Measurements from ENCODE around the gene TBC1D14. TPM values are rescaled to one million over a fixed set of nuclear protein-coding genes. Genes with fewer than 3 reads are reported as not detected.

The TBC1D14 gene
- total RNA-seq, 2 experiments from 2014 or later = 38.4 to 44.1 TPM

DNA sequence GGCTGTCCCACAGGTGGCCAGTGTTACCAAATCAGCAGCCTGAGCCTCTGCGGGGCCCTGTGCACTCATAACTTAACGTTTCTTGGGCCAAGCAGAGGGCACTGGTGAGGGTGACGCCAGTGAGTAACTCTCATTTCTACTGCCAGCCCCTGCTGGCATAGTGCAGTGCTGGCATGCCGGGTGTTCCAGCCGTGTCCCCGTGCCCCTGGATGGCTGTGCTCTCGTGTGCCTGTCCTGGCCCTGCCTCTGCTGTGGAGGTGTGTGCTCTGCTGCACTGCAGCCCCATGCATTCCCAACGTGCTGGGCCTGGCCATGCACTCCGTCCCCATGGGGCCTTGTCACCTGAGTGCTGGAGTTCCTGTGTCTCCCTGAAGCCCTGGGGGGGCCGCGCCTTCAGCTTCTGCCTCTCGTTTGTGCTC, 14.7 kb downstream of the TBC1D14 start:
- intact Hi-C loops (cut with micrococcal nuclease; ENCODE audit: unreplicated experiment) = no loop called here
- H3K4me1 ChIP-seq (ENCODE audit: insufficient read depth, low read length, poor library complexity, severe bottlenecking) = no peaks in the 10 kb centered on the region
- ChIA-PET POLR2A (no interaction called here), CTCF (ENCODE audit: unreplicated experiment) (interaction anchor here (0.6 kb wide), 1 partner anchor 41 kb away, joined by 4 read pairs; no protein-coding TSS in a partner anchor)
- H3K4me2 ChIP-seq (ENCODE audit: low read length) = no peak overlapping the region
- H2AFZ ChIP-seq (ENCODE audit: low read length) = no peak overlapping the region
- no peaks in the 10 kb centered on the region for H3K79me2 ChIP-seq (ENCODE audit: insufficient read depth, low read depth, low read length)
- H3K9me2 ChIP-seq (ENCODE audit: insufficient read depth, low read length) = no peaks in the 10 kb centered on the region
- peaks cover 25% of the 10 kb centered on the region; the same call in 1 of the 2 replicates for H3K36me3 ChIP-seq (ENCODE audit: insufficient read depth, low read length)
- TF ChIP-seq EZH2phosphoT487 (IDR thresholded peaks at IDR 0.05; ENCODE audit: borderline replicate concordance, low read depth, low read length) (no peak), CTCF (conservative IDR thresholded peaks at IDR 0.05; ENCODE audit: low read length) (no peak)
- H4K20me1 ChIP-seq (ENCODE audit: insufficient read depth, low read length) = no peaks in the 10 kb centered on the region
- no peaks in the 10 kb centered on the region for H3K9me3 ChIP-seq (ENCODE audit: low read length)
- no peak for DNase-seq (ENCODE audit: low spot score)
- BruUV-seq (replicated peaks) = no TSS peak
- H3K27ac ChIP-seq (ENCODE audit: low read depth, low read length, poor library complexity, severe bottlenecking) = no peak overlapping the region
- H3K4me3 ChIP-seq (ENCODE audit: low read depth, low read length, poor library complexity, severe bottlenecking) = no peak overlapping the region

DNA sequence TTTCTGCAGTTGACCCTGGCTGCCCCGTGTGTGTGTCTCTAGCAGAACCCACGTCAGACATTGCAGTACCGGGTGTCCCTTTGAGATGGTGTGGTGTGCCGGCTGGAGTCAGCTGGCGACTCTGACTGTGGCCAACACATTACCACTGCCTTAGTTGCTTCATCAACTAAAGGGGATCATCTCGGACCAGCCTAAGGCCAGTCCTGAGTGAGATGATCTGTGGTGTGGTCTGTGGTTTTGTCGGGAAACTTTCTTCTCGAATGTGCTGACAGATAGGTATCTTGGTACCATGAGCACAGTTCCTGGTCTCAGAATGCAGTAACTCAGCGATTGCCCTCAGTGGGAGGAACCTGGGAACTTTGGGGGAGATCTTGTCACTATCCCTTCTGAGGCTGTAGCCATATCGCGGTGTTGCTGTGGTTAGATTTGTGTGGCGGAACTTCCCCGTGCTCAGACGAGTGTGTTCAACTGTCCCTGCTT, 15.8 kb downstream of the TBC1D14 start:
- H3K27ac ChIP-seq (ENCODE audit: low read depth, low read length, poor library complexity, severe bottlenecking) = no peak overlapping the region
- intact Hi-C loops (cut with micrococcal nuclease; ENCODE audit: unreplicated experiment) = no loop called here
- ChIA-PET POLR2A (no interaction called here), CTCF (ENCODE audit: unreplicated experiment) (no interaction called here)
- H3K4me3 ChIP-seq (ENCODE audit: low read depth, low read length, poor library complexity, severe bottlenecking) = no peak overlapping the region
- H4K20me1 ChIP-seq (ENCODE audit: insufficient read depth, low read length) = no peaks in the 10 kb centered on the region
- no peaks in the 10 kb centered on the region for H3K9me2 ChIP-seq (ENCODE audit: insufficient read depth, low read length)
- no TSS peak for BruUV-seq (replicated peaks)
- H3K79me2 ChIP-seq (ENCODE audit: insufficient read depth, low read depth, low read length) = no peaks in the 10 kb centered on the region
- no peak for DNase-seq (ENCODE audit: low spot score)
- H2AFZ ChIP-seq (ENCODE audit: low read length) = no peak overlapping the region
- no peaks in the 10 kb centered on the region for H3K9me3 ChIP-seq (ENCODE audit: low read length)
- TF ChIP-seq EZH2phosphoT487 (IDR thresholded peaks at IDR 0.05; ENCODE audit: borderline replicate concordance, low read depth, low read length) (no peak), CTCF (conservative IDR thresholded peaks at IDR 0.05; ENCODE audit: low read length) (no peak)
- H3K4me1 ChIP-seq (ENCODE audit: insufficient read depth, low read length, poor library complexity, severe bottlenecking) = no peaks in the 10 kb centered on the region
- no peak overlapping the region for H3K4me2 ChIP-seq (ENCODE audit: low read length)
- H3K36me3 ChIP-seq (ENCODE audit: insufficient read depth, low read length) = peaks cover 25% of the 10 kb centered on the region; the same call in 1 of the 2 replicates

DNA sequence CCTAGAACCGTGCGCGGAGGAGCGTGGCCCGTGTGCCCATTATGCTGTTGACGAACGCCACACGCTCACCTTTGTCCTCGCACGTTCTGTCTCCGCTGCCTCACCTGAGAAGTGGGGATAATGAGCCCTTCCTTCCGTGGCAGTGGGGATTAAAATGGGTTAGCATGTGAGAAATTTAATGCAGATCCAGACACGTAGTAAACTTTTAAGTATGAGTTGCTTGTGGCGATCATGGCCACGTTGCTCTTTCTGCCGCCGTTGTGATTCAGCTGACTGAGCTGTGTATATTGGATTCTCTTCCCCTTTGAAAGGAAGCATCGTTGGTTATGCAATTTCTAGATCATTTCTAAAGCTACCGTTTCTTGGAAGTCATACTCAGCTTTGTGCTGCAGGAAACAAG, 16.5 kb downstream of the TBC1D14 start:
- Histone ChIP-seq H3K79me2 (ENCODE audit: insufficient read depth, low read depth, low read length) (no peaks in the 10 kb centered on the region), H3K4me1 (ENCODE audit: insufficient read depth, low read length, poor library complexity, severe bottlenecking) (no peaks in the 10 kb centered on the region), H3K4me2 (ENCODE audit: low read length) (no peak overlapping the region), H3K9me2 (ENCODE audit: insufficient read depth, low read length) (no peaks in the 10 kb centered on the region), H3K4me3 (ENCODE audit: low read depth, low read length, poor library complexity, severe bottlenecking) (no peak overlapping the region), H4K20me1 (ENCODE audit: insufficient read depth, low read length) (no peaks in the 10 kb centered on the region), H2AFZ (ENCODE audit: low read length) (no peak overlapping the region), H3K27ac (ENCODE audit: low read depth, low read length, poor library complexity, severe bottlenecking) (no peak overlapping the region), H3K9me3 (ENCODE audit: low read length) (no peaks in the 10 kb centered on the region), H3K36me3 (ENCODE audit: insufficient read depth, low read length) (peaks cover 25% of the 10 kb centered on the region; the same call in 1 of the 2 replicates)
- intact Hi-C loops (cut with micrococcal nuclease; ENCODE audit: unreplicated experiment) = no loop called here
- ChIA-PET POLR2A (no interaction called here), CTCF (ENCODE audit: unreplicated experiment) (interaction anchor here (0.6 kb wide), 1 partner anchor 179 kb away, joined by 3 read pairs; no protein-coding TSS in a partner anchor)
- no TSS peak for BruUV-seq (replicated peaks)
- TF ChIP-seq CTCF (conservative IDR thresholded peaks at IDR 0.05; ENCODE audit: low read length) (no peak), EZH2phosphoT487 (IDR thresholded peaks at IDR 0.05; ENCODE audit: borderline replicate concordance, low read depth, low read length) (no peak)
- no peak for DNase-seq (ENCODE audit: low spot score)
